HG03108 (cell line): ENCODE data around the gene EDN2.

Source experiments
- ATAC-seq: cut with Tn5 transposase; IDR thresholded peaks from one replicate; pipeline ENCODE4 v1.9.1; 2021; ENCODE audit warnings: moderate library complexity; ENCODE audit not compliant: unreplicated experiment

Gene EDN2

DNA sequence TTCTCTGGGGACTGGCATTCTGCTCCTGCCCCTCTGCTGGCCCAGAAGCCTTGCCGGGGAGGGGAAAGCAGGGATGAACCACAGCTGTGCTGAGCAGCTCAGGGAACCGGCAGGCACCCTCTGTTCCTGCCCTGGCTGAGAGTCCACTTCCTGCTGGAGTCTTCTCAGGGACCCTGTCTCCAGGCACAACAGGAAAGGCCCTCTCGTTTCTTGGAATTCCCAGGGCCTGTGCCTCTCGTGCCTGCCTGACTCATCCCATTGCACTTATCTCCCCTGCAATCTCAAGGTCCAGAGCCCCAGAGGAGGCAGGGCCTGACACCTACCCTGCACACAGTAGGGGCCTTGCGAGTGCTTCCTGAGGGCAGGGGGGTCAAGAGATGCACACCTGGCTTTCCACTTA, 1.1 kb upstream of the EDN2 start:
- ATAC-seq: no peak

DNA sequence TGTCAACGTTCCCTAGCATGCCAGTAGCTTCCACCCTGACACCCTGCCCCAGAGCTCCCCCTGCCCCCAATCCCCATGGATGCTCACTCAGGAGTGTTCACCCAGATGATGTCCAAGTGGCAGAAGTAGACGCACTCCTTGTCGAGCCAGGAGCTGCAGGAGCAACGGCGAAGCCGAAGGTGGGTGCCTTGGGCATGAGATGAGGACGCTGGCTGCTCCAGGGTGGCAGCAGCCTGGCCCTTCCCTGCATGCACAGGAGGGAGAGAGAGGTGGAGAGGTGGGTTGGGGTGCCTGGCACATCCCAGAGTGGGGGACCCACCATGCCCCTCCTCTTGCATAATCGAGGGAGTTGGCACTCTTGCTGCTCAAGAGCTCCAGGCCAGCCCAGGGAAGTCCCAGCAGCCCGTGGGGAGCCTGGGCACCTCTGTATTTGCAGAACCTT, 502 bp downstream of the EDN2 start:
- no peak for ATAC-seq

DNA sequence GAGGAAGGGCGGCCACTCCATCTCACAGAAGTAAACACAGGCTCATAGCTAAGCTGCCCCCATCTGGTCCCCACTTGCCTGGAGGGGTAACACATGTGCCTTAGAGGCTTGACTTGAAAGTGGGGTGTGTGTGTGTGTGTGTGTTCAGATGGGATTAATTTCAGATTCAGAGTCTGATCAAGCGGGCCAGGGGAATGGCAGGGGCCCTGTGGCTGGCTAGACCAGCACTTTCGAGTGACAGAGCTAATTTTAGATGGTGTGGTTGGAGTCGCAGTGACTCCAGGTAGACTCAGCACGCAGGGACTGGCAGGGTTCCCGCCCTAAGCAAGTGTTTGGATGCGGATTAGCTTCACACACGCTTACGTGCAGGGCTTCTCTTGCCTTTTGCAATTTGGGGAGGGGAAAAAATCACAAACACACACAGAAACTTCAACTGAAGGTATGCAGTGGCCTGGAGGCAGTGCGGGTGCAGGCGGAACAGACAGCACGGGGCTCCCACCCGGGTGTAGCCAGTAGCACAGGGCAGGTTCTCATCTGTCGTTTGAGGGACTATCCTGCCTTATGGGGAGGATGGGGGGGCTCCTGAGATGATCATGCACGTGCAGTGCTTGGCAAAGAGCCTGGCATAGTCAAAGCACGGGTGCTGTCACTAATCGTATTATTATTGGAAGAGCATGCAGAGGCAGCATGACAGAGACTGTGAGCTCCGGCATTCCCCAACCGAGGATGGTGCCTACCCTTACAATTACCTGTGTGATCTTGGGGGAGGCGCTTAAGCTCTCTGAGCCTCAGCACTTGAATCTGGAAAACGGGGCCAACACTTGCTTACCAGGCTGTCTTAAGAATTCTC, 1.3 kb downstream of the EDN2 start:
- no peak for ATAC-seq

DNA sequence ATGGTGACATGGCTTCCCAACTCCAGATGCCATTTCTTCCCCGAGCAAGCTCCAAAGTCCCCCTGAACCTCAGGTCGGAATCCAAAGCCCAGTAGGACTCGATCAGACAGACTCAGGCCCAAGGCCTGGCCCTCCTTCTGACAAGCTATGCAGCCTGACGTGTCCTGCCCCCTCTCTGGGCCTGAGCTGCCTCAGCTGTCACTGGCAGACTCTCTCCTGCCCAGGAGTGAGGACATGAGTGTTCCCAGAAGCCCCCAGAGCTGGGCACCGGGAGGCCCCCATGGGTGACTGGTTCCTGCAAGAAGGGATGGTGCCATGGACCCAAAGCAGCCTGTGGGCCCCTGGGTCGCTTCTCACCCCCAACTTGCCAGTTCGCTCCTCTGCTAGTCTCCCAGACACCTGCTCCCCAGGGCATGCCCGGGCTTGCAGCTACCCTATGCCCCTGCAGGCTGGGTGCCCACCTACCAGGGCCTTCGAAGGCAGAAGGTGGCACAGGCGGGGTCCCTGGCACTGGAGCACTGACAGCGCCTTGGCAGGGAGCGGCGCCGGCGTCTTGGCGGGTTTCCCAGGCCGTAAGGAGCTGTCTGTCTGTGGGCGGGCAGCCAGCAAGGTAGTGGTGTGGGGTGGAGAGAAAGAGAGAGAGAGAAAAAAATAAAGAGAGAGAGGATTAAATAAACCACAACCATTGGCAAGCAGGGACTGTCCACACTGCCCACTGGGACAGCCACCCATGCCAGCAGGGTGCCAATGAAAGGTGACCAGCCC, 2.3 kb downstream of the EDN2 start:
- ATAC-seq: no peak

DNA sequence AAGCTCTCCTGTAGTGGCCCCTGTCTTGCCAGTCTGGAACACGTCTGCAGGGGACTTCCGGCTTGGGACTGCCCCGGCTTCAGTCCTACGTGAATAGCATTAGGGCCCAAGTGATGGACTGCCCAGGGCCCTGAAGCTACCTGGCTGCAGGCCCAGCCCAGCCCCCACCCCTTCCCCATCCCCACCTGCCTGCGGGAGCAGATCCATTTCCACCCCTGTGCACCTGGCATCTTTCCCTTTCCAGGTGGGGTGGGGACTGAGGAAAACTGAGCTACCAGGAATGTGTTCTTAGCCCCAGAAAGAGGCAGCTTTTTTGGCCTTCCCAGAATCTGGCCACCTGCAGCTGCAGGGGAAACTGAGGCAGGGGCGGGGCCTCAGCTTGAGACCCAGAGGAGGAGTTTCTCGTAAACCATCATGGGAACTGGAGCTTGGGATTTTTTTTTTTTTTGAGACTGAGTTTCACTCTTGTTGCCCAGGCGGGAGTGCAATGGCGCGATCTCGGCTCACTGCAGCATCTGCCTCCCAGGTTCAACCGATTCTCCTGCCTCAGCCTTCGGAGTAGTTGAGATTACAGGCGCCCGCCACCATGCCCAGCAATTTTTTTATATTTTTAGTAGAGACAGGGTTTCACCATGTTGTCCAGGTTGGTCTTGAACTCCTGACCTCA, 3.2 kb downstream of the EDN2 start:
- no peak for ATAC-seq

DNA sequence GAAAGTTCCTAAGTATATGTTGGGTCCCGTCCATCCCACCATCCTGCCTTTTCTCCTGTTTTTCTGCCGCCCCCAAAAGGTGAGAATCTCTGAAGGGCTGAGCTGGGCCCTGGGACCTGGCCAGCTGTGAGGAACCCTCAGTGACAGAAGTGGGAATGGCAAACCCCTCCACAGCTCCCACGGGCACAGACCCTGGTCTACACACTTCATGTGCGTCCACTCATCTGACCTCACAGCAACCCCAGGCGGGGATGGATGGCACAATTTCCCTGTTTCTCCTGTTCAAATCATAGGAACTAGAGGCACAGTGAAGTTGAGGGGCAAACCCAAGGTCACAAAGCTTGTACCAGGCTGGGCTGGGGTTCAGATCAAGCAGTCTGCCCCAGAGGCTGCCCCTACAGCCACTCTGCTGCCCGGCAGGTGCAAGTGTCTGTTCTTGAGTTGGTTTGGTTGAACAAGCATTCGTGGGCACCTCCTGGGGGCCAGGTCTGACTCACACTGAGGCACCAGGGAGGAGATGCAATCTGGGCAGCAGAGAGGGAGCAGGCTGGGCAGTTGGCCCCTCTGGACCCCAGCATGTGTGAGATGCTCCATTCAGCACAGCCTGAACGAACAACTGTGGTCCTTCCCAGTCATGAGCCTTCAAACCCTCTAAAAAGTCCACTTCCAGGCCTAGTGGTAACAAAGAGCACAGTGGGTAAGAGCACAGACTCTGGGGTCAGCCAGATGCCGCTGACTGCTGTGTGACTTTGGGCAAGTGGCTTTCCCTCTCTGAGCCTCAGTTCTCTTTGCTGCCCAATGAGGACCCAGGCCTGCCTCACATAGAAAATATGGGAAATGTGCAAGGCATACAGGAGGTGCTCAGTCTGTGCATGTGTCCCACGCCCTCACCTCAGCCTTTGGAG, 4.0 kb downstream of the EDN2 start:
- no peak for ATAC-seq

DNA sequence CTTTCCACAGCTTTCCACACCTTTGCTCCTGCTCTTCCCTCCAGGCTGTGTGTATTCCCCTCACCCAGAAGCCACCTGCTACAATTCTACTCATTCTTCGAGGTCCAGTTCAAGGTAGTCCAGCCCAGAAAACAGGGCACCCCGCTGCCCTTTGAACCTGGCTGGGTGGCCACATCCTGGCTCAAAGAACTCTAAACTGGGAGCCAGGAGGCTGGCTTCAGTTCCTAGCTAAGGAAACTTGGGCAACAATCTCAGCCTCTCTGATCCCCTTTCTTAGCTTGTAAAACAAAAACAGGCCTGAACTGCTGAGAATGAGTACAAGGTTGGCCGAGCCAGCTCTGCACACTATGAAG, 4.7 kb downstream of the EDN2 start:
- ATAC-seq: no peak

DNA sequence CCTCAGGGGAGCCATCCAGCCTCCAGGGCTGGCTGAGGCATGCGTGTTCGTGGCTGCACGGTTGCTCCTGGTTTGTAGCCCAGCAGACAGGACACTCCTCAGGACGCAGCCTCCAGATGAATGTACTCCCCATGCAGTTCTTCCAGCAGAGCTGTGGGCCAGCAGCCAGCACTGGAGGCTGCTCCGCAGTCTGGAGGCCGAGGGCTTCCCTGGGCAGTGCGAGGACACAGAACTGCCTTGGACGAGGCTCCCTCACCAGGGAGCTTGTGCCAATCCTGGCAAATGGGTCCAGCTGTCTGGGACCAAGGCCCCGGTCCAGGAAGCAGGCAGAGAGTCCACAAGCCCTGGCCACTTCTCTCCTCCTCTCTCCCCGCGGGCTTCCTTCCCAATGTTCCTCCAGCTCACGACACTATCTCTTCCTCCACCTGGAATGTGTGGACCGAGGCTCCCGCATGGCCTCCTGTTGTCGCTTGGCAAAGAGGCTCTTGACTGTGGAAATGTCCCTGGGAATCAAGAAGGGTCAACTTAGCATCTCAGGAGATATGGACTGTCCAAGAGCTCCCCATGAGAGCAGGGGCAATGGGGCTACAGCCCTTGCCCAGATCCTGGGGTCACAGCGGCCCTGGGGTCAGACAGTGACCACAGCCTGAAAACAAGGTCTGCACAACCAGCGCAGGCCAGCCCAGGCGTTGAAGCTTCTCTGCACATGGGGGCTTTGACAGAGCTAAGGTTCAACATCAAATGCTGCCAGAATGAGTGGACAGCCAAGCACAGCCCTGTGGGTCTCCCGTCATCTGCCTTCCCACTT, 5.3 kb downstream of the EDN2 start:
- no peak for ATAC-seq

DNA sequence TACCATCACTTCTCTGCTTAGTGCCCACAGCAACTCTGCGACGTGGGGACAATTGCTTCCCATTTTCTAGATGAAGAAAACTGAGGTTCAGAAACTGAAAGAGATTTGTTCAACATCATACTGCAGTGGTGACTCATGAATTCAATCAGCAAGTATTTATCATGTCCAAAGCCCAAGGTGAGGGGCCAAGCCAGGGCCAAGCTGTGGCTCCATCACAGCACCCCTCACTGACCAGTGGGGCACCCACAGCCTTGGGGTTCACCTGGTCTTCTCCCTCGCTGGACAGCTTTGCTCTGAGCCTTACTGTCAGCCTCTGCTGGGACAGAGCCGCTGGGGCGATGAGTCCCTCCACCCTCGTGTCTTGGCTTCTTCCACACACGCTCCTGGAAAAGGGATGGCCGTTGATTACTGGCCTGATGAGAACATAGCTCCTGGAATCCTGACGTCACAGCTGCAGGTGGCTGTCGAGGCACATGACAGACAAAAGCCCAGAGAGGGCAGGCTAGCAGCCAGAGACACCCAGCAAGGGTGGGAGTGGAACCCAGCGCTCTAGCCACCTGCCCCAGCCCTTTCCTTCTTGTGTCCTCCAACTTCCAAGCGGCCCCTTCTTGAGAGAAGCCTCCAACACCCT, 6.2 kb downstream of the EDN2 start:
- no peak for ATAC-seq

DNA sequence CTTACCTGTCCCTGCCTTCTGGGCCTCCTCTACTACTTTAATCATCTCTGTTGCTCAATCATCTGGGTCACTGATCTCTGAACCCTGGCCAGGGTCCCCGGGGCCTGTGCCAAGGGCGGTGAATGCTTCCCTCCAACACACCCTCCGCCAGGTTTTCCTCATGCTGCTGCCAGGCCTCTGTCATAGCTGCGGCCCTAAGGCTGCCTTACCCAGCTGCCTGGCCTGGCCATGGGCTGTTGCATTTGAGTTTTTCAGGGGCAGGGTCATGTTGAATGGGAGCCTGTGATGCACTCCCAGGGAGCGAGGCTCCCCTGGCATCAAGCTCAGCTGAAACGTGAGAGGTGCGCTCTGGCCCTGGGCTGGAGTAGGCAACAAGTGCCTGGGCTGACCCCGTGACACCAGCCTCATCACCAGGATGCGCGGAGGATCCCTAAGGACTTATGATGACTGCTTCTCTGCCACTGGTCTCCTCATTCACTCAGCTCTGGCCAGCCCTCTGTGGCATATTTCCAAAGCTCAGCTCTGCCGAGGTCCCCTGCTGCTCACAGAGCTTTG, 7.6 kb downstream of the EDN2 start:
- ATAC-seq: no peak

DNA sequence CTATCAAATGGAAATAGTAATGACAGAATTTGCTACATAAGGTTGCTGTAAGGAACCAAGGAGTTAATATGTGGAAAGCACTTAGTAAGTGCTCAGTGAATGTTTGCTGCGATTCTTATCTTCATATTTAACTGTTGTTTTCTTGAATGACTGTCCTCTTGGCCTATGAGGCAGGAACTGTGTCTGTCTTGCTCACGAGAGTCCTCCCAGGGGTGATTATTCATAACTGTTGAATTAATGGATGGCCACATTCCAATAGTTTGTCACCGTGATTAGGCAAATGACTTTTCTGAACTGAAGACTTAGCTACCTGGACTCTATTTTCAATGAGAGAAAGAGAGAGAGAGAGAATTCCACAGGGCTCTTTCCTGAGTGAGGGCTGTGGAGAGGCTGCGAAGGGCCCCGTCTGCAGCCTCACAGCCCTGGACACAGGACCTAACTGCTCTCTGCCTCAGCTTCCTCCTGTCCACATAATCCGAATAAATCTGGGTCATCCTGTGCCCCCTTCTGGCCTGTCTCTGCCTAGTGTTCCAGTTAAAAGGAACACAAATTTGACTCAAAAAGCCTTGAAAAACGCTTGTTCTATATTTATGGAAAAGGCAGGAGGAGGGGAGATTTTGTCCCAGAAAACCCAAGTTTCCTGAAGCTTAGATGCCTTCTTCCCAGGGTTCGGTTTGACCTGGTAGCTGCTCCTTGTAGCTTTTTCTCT, 8.5 kb downstream of the EDN2 start:
- no peak for ATAC-seq

DNA sequence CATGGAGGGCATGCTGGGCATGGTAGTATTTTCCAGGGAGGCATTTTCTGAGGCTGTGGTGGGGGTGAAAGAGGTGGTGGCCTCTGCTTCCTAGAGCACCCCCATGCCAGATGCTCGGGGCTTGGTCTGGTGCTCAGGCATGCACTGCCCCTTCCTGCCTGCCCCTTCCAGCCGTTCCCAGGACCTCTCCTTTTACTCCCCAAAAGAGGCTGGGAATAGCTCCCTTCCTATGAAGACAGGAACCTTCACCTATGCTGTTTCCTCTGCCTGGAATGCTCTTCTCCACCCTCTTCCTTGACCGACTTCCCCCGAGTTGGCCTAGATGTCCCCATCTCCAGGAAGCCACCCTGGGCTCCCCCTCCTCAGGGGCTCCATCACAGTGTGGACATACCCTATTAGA, 9.1 kb downstream of the EDN2 start:
- no peak for ATAC-seq

DNA sequence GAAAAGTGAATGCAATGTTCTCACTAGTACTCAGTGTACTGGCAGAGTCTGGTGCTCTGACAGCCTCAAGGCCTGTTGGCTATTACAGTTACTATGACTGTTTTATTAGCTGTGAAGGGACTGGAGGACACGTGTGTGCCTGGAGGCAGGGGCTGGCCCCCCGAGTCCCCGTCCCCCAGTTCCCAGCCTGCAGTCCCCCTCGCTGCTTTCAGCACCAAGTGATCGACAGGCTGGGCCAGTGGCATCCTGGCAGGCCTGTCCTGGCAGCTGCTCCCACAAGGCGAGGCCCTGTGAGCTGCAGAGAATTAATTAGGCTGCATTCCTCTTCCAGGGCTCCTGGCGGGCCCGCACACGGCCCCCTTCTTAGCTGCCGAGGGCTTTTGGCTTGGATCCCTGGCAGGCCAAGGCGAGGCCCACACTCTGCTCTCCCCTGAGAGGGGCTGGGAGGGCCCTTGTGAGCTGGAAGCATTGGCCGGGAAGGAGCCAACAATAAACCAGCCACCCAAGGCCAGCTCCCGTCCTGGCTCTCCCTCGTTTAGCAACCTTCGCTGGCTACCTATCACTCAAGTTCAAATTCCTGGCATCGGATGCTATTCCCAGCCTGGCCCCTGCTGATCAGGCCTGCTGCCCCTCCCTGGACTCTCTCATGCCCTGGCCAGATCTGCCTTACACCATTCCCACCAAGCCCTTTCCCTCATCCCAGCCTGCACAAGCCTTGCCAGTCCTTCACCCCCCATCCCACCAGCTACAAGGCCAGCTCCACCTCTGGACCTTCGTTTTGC, 9.8 kb downstream of the EDN2 start:
- no peak for ATAC-seq

DNA sequence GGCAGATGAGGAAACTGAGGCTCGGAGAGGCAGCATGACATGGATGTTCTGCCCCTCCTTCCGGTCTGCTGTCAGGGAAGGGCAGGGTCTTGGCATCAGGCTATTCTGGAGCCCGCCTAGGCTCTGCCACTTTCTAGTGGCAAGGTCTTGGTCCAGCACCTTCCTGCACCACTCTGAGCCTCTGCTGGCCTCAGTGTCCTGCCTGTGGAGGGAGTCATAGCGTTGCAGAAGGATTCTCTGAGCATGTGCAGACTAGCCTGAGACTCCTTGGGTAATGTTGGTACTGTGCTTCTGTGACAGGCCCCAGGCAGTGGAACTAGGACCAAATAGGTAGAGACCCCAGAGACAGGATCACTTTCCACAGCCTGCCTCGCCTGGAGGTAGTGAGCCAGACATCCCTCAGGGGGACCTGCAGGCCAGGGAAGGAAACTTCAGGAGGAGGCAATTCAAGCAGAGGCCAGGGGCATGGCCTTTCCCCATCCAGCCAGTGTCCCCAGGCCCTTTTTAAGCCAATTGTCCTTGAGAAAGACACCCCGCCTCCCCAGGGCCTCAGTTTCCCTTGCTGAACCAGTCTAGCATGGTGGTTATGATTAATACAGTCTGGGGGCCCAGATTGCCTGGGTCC, 10.6 kb downstream of the EDN2 start:
- ATAC-seq: no peak

DNA sequence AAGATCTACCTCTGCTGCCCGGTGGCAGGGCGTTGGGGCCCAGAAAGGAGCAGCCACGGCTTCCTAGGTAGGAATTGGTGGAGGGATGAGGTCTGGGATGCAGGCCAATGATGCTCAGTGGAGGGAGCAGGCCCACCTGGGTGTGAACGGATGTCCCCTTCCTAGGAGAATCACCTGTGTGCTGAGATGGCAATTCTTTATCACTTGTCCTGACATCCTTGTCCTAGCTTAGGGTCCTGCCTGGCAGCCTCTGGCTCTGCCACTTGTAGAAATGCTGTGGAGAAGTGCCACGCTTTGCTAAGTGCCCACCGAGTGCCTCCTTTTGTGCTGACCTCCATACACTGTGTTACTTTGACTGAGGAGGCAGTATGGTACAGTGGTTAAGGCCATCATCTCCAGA, 12.8 kb downstream of the EDN2 start:
- ATAC-seq: no peak

DNA sequence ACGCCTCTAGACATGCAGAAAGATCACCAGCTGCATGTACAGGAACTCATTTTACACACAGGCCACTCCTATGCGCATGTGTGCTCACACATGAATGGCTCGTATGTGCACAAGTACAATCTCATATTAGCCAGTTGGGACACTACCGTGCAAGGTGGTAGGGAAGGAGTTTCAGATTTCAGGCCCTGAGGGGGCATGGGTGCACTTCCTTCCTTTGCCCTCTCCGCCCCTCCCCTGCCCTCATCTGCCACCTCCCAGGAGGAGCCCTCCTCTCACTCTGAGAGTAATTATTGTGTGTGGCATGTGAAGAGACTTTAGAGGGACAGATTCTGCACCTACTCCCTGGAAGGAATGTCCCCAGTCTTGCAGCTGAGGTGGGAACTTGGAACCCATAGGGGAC, 14.8 kb downstream of the EDN2 start:
- no peak for ATAC-seq

DNA sequence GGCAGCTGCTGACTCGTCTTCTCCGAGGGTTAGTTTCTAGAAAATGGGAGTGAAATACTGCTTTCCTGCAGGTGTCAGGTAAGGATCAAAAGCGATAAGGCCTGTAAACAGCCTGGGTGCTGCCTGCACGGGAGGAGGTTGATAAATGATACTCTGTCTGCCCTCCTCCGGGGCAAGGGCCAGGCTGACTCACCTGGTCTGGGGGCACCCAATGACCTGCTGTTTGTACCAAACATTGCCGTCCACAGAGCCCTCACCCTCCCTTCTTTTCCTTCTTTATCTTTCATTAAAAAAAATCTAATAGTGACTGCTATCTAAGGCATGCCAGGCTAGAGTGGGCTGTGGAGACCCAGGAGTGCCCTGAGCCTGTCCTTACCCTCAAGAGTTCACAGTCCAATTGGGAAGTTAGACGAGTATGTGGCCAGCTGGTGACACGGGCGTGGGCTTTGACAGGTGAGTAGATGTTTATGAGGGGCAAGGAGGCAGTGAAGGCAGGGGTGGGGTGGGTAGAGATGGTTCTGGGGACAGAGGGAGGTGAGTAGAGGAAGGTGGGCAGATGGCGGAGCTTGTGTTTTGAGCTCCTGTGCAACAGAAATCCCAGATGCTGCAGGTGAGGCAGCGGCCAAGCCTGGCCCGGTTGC, 16.2 kb downstream of the EDN2 start:
- no peak for ATAC-seq
